K562 (cell line): ENCODE data around the gene ACOX1. TPM values are rescaled to one million over a fixed set of nuclear protein-coding genes. Genes with fewer than 3 reads are reported as not detected.

Source experiments
- ATAC-seq: fragments of 200-7000 bp; cut with Tn5 transposase; 3 replicates; pipeline ENCODE4 v1.9.1; 2020; ENCODE audit warnings: moderate library complexity
- BruUV-seq: library from RNA; stranded (reverse); fragments of 400-500 nt; replicated peaks from 2 replicates; lab custom pipeline; 2021; lab: Mats Ljungman, UMichigan
- CTCF ChIA-PET: fragments of 300-600 bp; formaldehyde crosslinking; extraction: SDS; loops from one replicate; lab custom pipeline; 2021; ENCODE audit warnings: low intra/inter-chr PET ratio; lab: Yijun Ruan, JAX
- POLR2A ChIA-PET: fragments of 300-600, 350-650 bp; sonication (Branson Sonifier 250); formaldehyde crosslinking; extraction: SDS; loops from one replicate; lab custom pipeline; 2021; ENCODE audit warnings: antibody characterized with exemption, inconsistent platforms; lab: Yijun Ruan, JAX
- DNase-seq, 4 experiments: peaks; one replicate each; pipeline versions ENCODE4 v3.0.0 to v3.0.0-alpha.2; 2011 to 2018; ENCODE audit warnings: low spot score in 3 of 4, mixed read lengths in 3 of 4; ENCODE audit errors: extremely low read depth in 1 of 4
- FAIRE-seq: peaks from 2 replicates; lab custom pipeline; 2011; peaks lifted over from hg19 to GRCh38; lab: Jason Lieb, UNC
- H2AFZ ChIP-seq: 2 replicates; pipeline ENCODE4 v1.6.0; 2011; ENCODE audit warnings: low read depth, low read length, control low read depth, inconsistent platforms
- H3K27ac ChIP-seq: fragments of 200-600 bp; 3 replicates; pipeline ENCODE4 v1.8.0; 2011; ENCODE audit warnings: low read depth, mild to moderate bottlenecking, control low read depth, inconsistent platforms, low read length, moderate library complexity, mixed read lengths; ENCODE audit errors: extremely low read depth
- H3K27me3 ChIP-seq, 2 experiments: fragments of 300-600 bp in 1 of 2; 2 replicates in 1 of 2; 3 replicates in 1 of 2; pipeline versions ENCODE4 v1.6.0 to v1.8.0; 2011; ENCODE audit warnings: inconsistent platforms in 2 of 2, low read length in 2 of 2, mild to moderate bottlenecking in 1 of 2, mixed read lengths in 1 of 2, moderate library complexity in 1 of 2; ENCODE audit not compliant: control insufficient read depth in 2 of 2, insufficient read depth in 2 of 2
- H3K36me3 ChIP-seq: fragments of 300-600 bp; 3 replicates; pipeline ENCODE4 v1.8.0; 2011; ENCODE audit warnings: mild to moderate bottlenecking, low read length, inconsistent platforms; ENCODE audit not compliant: control insufficient read depth, insufficient read depth
- H3K4me1 ChIP-seq, 2 experiments: fragments of 200-600 bp in 1 of 2; replicated peaks in 1 of 2; 2 replicates in 1 of 2; 3 replicates in 1 of 2; pipeline versions ENCODE4 v1.5.1 to v1.8.0; 2011; ENCODE audit warnings: inconsistent platforms in 2 of 2, low read length in 2 of 2, mild to moderate bottlenecking in 1 of 2, mixed read lengths in 1 of 2, moderate library complexity in 1 of 2; ENCODE audit not compliant: control insufficient read depth in 2 of 2, insufficient read depth in 2 of 2
- H3K4me2 ChIP-seq: 2 replicates; pipeline ENCODE4 v1.6.1; 2011; ENCODE audit warnings: low read length, control low read depth, inconsistent platforms, mixed read lengths; ENCODE audit not compliant: insufficient read depth
- H3K4me3 ChIP-seq: fragments of 200-600 bp; sonication (generic), shearing (Covaris generic); 2 replicates; pipeline ENCODE4 v1.5.1; 2016; ENCODE audit warnings: control low read depth, inconsistent platforms
- H3K79me2 ChIP-seq: fragments of 200-600 bp; 3 replicates; pipeline ENCODE4 v1.8.0; 2011; ENCODE audit warnings: low read length, inconsistent platforms; ENCODE audit not compliant: control insufficient read depth, insufficient read depth
- H3K9ac ChIP-seq, 2 experiments: 2 replicates each; pipeline versions ENCODE4 v1.6.0 to v1.6.1; 2011; ENCODE audit warnings: low read depth in 2 of 2, low read length in 2 of 2, control low read depth in 1 of 2, inconsistent platforms in 1 of 2, mild to moderate bottlenecking in 1 of 2, mixed read lengths in 1 of 2; ENCODE audit not compliant: insufficient read depth in 1 of 2
- H3K9me1 ChIP-seq: one replicate; pipeline ENCODE4 v1.6.0; 2011; ENCODE audit warnings: inconsistent platforms, mild to moderate bottlenecking, low read length, moderate library complexity; ENCODE audit not compliant: control insufficient read depth, insufficient read depth
- H3K9me3 ChIP-seq: replicated peaks from 2 replicates; pipeline ENCODE4 v1.5.1; 2011; ENCODE audit warnings: low read depth, low read length, inconsistent platforms; ENCODE audit not compliant: control insufficient read depth, insufficient read depth
- H4K20me1 ChIP-seq: replicated peaks from 2 replicates; pipeline ENCODE4 v1.6.1; 2011; ENCODE audit warnings: low read length, inconsistent platforms, mixed read lengths; ENCODE audit not compliant: control insufficient read depth, insufficient read depth
- ATF7 ChIP-seq: fragments of 450-650 bp; IDR thresholded peaks from 2 replicates; pipeline ENCODE4 v1.7.1; 2014; ENCODE audit warnings: mild to moderate bottlenecking, moderate library complexity
- BRF1 ChIP-seq: IDR thresholded peaks from 3 replicates; pipeline ENCODE4 v1.6.1; 2011; ENCODE audit warnings: borderline replicate concordance, mild to moderate bottlenecking; ENCODE audit not compliant: insufficient read length; ENCODE audit errors: extremely low read depth
- CEBPZ ChIP-seq: fragments of 150-350 bp; IDR thresholded peaks from 2 replicates; pipeline ENCODE4 v1.6.1; 2014; ENCODE audit warnings: low read depth, mild to moderate bottlenecking, low read length, borderline replicate concordance
- NR2C2 ChIP-seq, 2 experiments: fragments of 200-800 bp in 1 of 2; sonication (Bioruptor generic) in 1 of 2; sonication (generic) in 1 of 2; formaldehyde crosslinking in 1 of 2; IDR thresholded peaks; 2 replicates each; pipeline versions ENCODE4 v1.6.1 to v1.8.0; 2016 to 2022; ENCODE audit warnings: mild to moderate bottlenecking in 1 of 2, missing compliant biosample characterization in 1 of 2, missing genetic modification characterization in 1 of 2, missing genetic modification reagents in 1 of 2
- RBM34 ChIP-seq: fragments of 200-400 bp; formaldehyde crosslinking; IDR thresholded peaks from 2 replicates; pipeline ENCODE4 v1.6.1; 2018; ENCODE audit warnings: low read length, borderline replicate concordance; ENCODE audit not compliant: insufficient read depth
- SMAD2 ChIP-seq: fragments of 150-350 bp; IDR thresholded peaks from 2 replicates; pipeline ENCODE4 v1.6.1; 2014; ENCODE audit warnings: low read depth, mild to moderate bottlenecking, low read length
- TCF7 ChIP-seq: sonication (generic); IDR thresholded peaks from 2 replicates; pipeline ENCODE4 v1.6.1; 2016; ENCODE audit warnings: antibody characterized with exemption, borderline replicate concordance
- WGBS: fragments of 100-300 bp; shearing (Covaris generic); methylation state at CpG from one replicate; pipeline ENCODE4 v1.1.6; 2016; ENCODE audit warnings: low coverage, mixed read lengths; ENCODE audit not compliant: insufficient coverage; ENCODE audit errors: missing lambda C conversion rate; 5-methylcytosine and 5-hydroxymethylcytosine counted together
- in situ Hi-C: fragments of 300-500 bp; cut with MboI; formaldehyde crosslinking; loops from 4 replicates; pipeline ENCODE4 v1.15.0; 2018; ENCODE audit warnings: inconsistent platforms, mixed read lengths
- intact Hi-C: fragments of 100-400 bp; cut with micrococcal nuclease; formaldehyde crosslinking; loops from 2 replicates; pipeline ENCODE4 v1.14.2; 2022
- polyA plus RNA-seq, 8 experiments: library from polyadenylated mRNA; depleted of rRNA in 4 of 8; stranded (reverse) in 5 of 8; unstranded in 3 of 8; fragments of >200 nt; fragmentation: Nextera tagmentation in 2 of 8; fragmentation: Illumina TruSeq in 1 of 8; extraction: Ambion mirVana in 2 of 8; extraction: Trizol in 1 of 8; gene quantifications; 2 replicates each; pipeline versions ENCODE4 v1.2.1 to v1.2.3, GENCODE V29; 2011 to 2014; ENCODE audit warnings: inconsistent platforms in 1 of 8, missing spikeins in 1 of 8
- total RNA-seq, 7 experiments: library from RNA; depleted of rRNA in 6 of 7; stranded (reverse); fragments of >200 nt in 6 of 7; fragmentation: Illumina TruSeq in 2 of 7; extraction: Trizol in 2 of 7; gene quantifications; 2 replicates each; pipeline versions ENCODE4 v1.2.1 to v1.2.3, GENCODE V29; 2011 to 2021; ENCODE audit warnings: low replicate concordance in 1 of 7
- TF ChIP-seq, protein P1 (sequence below): fragments of 450-650 bp; IDR thresholded peaks from 2 replicates; pipeline ENCODE4 v1.6.1; 2018; ENCODE audit not compliant: partially characterized antibody
- TF ChIP-seq, protein P2 (sequence below): sonication (generic); formaldehyde crosslinking; IDR thresholded peaks from 2 replicates; pipeline ENCODE4 v1.8.1; 2023; ENCODE audit warnings: missing genetic modification reagents, mild to moderate bottlenecking, borderline replicate concordance

Gene ACOX1
- total and polyA plus RNA-seq, 9 of the 15 experiments (the other 6 are each of a cell fraction or from before 2014, with no cell fraction given) = 7.8 to 24.1 (median 14.5) TPM

DNA sequence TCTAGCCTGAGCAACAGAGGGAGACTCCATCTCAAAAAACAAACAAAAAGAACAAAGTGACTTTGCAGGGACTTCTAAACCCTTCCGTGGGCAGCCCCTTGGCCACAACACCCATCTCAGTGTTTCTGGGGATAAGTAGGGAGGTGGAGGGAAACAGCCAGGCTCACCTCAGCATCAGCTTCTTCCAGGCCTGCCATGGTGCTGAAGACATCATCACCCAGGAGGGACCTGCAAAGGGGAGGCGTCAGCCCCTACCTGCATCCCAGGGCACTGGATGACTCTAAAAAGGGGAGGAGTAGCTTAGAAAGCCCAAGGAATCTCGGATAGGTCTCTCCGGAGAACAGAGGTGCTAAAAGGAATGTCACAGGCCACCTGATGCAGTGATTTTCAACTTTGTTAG is 47.9 kb downstream of the ACOX1 start:
- in situ Hi-C loops (no loop called here), intact Hi-C loops (no loop called here)
- ATAC-seq (no peak), DNase-seq (no peak), FAIRE-seq (no peak)
- Histone ChIP-seq H3K4me2 (no peak overlapping the region), H2AFZ (no peak overlapping the region), H3K27me3 (no peaks in the 10 kb centered on the region), H3K4me1 (no peaks in the 10 kb centered on the region; a peak in 1 of 5 replicates), H3K36me3 (peaks cover 5% of the 10 kb centered on the region; the same call in 1 of the 3 replicates), H3K79me2 (no peaks in the 10 kb centered on the region), H4K20me1 (no peaks in the 10 kb centered on the region), H3K9ac (no peak overlapping the region), H3K4me3 (no peak overlapping the region), H3K9me1 (peaks cover 5% of the 10 kb centered on the region), H3K27ac (no peak overlapping the region), H3K9me3 (no peaks in the 10 kb centered on the region)
- BruUV-seq = no TSS peak
- 64% methylated on average over 4 of the region's 4 CpGs for WGBS
- ChIA-PET POLR2A (interaction anchor here (1.1 to 1.7 kb wide), 2 partner anchors 11 to 156 kb away, joined by 5 to 7 read pairs; no protein-coding TSS in a partner anchor), CTCF (no interaction called here)
- TF ChIP-seq RBM34 = no peak
- no peak for TF ChIP-seq BRF1
- TF ChIP-seq, protein P1, sequence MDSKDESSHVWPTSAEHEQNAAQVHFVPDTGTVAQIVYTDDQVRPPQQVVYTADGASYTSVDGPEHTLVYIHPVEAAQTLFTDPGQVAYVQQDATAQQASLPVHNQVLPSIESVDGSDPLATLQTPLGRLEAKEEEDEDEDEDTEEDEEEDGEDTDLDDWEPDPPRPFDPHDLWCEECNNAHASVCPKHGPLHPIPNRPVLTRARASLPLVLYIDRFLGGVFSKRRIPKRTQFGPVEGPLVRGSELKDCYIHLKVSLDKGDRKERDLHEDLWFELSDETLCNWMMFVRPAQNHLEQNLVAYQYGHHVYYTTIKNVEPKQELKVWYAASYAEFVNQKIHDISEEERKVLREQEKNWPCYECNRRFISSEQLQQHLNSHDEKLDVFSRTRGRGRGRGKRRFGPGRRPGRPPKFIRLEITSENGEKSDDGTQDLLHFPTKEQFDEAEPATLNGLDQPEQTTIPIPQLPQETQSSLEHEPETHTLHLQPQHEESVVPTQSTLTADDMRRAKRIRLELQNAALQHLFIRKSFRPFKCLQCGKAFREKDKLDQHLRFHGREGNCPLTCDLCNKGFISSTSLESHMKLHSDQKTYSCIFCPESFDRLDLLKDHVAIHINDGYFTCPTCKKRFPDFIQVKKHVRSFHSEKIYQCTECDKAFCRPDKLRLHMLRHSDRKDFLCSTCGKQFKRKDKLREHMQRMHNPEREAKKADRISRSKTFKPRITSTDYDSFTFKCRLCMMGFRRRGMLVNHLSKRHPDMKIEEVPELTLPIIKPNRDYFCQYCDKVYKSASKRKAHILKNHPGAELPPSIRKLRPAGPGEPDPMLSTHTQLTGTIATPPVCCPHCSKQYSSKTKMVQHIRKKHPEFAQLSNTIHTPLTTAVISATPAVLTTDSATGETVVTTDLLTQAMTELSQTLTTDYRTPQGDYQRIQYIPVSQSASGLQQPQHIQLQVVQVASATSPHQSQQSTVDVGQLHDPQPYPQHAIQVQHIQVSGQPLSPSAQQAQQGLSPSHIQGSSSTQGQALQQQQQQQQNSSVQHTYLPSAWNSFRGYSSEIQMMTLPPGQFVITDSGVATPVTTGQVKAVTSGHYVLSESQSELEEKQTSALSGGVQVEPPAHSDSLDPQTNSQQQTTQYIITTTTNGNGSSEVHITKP = no peak
- no peak for TF ChIP-seq TCF7
- no peak for TF ChIP-seq ATF7
- no peak for TF ChIP-seq CEBPZ
- TF ChIP-seq SMAD2 = no peak
- TF ChIP-seq, protein P2, sequence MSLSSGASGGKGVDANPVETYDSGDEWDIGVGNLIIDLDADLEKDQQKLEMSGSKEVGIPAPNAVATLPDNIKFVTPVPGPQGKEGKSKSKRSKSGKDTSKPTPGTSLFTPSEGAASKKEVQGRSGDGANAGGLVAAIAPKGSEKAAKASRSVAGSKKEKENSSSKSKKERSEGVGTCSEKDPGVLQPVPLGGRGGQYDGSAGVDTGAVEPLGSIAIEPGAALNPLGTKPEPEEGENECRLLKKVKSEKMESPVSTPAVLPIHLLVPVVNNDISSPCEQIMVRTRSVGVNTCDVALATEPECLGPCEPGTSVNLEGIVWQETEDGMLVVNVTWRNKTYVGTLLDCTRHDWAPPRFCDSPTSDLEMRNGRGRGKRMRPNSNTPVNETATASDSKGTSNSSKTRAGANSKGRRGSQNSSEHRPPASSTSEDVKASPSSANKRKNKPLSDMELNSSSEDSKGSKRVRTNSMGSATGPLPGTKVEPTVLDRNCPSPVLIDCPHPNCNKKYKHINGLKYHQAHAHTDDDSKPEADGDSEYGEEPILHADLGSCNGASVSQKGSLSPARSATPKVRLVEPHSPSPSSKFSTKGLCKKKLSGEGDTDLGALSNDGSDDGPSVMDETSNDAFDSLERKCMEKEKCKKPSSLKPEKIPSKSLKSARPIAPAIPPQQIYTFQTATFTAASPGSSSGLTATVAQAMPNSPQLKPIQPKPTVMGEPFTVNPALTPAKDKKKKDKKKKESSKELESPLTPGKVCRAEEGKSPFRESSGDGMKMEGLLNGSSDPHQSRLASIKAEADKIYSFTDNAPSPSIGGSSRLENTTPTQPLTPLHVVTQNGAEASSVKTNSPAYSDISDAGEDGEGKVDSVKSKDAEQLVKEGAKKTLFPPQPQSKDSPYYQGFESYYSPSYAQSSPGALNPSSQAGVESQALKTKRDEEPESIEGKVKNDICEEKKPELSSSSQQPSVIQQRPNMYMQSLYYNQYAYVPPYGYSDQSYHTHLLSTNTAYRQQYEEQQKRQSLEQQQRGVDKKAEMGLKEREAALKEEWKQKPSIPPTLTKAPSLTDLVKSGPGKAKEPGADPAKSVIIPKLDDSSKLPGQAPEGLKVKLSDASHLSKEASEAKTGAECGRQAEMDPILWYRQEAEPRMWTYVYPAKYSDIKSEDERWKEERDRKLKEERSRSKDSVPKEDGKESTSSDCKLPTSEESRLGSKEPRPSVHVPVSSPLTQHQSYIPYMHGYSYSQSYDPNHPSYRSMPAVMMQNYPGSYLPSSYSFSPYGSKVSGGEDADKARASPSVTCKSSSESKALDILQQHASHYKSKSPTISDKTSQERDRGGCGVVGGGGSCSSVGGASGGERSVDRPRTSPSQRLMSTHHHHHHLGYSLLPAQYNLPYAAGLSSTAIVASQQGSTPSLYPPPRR = no peak
- no peak for TF ChIP-seq NR2C2 (CRISPR knock-in tag; IDR thresholded peaks at IDR 0.05)
- no peak for TF ChIP-seq NR2C2 (tag; IDR thresholded peaks at IDR 0.05)
